SK-N-SH (cell line): ENCODE data around the gene FAM110A. TPM values are rescaled to one million over a fixed set of nuclear protein-coding genes. Genes with fewer than 3 reads are reported as not detected.

Source experiments
- CTCF ChIA-PET: fragments of 300-600, 350-600 bp; formaldehyde crosslinking; extraction: SDS; loops from one replicate; lab custom pipeline; 2021; lab: Yijun Ruan, JAX
- POLR2A ChIA-PET: fragments of 350-600 bp; sonication (Branson Sonifier 250); formaldehyde crosslinking; extraction: SDS; loops from one replicate; lab custom pipeline; 2020; ENCODE audit warnings: antibody characterized with exemption, inconsistent platforms; lab: Yijun Ruan, JAX
- DNase-seq: peaks from one replicate; pipeline ENCODE4 v3.0.0; 2012
- H2AFZ ChIP-seq: fragments of 200-600 bp; sonication (generic); 2 replicates; pipeline ENCODE4 v1.8.1; 2016; ENCODE audit warnings: antibody characterized with exemption, mild to moderate bottlenecking, low read depth
- H3F3A ChIP-seq: fragments of 200-600 bp; sonication (generic); replicated peaks from 2 replicates; pipeline ENCODE3; 2016; ENCODE audit warnings: antibody characterized with exemption, mild to moderate bottlenecking; ENCODE audit not compliant: insufficient read depth
- H3K27ac ChIP-seq, 2 experiments: fragments of 200-500 bp in 1 of 2; fragments of 200-600 bp in 1 of 2; sonication (Bioruptor generic) in 1 of 2; sonication (generic), shearing (Covaris generic) in 1 of 2; 2 replicates each; pipeline versions ENCODE4 v1.5.1 to v1.6.1; 2014 to 2016; ENCODE audit warnings: low read depth in 2 of 2, inconsistent platforms in 1 of 2, low read length in 1 of 2, mild to moderate bottlenecking in 1 of 2, mixed read lengths in 1 of 2
- H3K27me3 ChIP-seq: fragments of 200-600 bp; sonication (generic), shearing (Covaris generic); 2 replicates; pipeline ENCODE4 v1.6.1; 2016; ENCODE audit warnings: mixed run types; ENCODE audit not compliant: insufficient read depth
- H3K36me3 ChIP-seq, 2 experiments: fragments of 200-500 bp in 1 of 2; fragments of 200-600 bp in 1 of 2; sonication (Bioruptor generic) in 1 of 2; sonication (generic) in 1 of 2; replicated peaks in 1 of 2; 2 replicates each; pipeline versions ENCODE3 to v1.5.1; 2014 to 2016; ENCODE audit warnings: low read length in 1 of 2, mild to moderate bottlenecking in 1 of 2; ENCODE audit not compliant: insufficient read depth in 2 of 2, control insufficient read depth in 1 of 2
- H3K4me1 ChIP-seq, 2 experiments: fragments of 200-500 bp in 1 of 2; fragments of 200-600 bp in 1 of 2; sonication (Bioruptor generic) in 1 of 2; sonication (generic), shearing (Covaris generic) in 1 of 2; 2 replicates each; pipeline versions ENCODE4 v1.5.1 to v1.6.1; 2014 to 2016; ENCODE audit warnings: low read depth in 1 of 2, low read length in 1 of 2, mixed run types in 1 of 2; ENCODE audit not compliant: insufficient read depth in 2 of 2, control insufficient read depth in 1 of 2
- H3K4me2 ChIP-seq: fragments of 200-600 bp; sonication (generic), shearing (Covaris generic); 2 replicates; pipeline ENCODE4 v1.6.1; 2017; ENCODE audit warnings: mixed run types
- H3K4me3 ChIP-seq, 2 experiments: fragments of 200-500 bp in 1 of 2; fragments of 200-600 bp in 1 of 2; sonication (Bioruptor generic) in 1 of 2; sonication (generic), shearing (Covaris generic) in 1 of 2; 2 replicates each; pipeline versions ENCODE4 v1.5.1 to v1.8.1; 2014 to 2016; ENCODE audit warnings: low read depth in 2 of 2, inconsistent platforms in 1 of 2, low read length in 1 of 2, mild to moderate bottlenecking in 1 of 2, mixed read lengths in 1 of 2, moderate library complexity in 1 of 2
- H3K79me2 ChIP-seq: fragments of 200-600 bp; sonication (generic); 2 replicates; pipeline ENCODE4 v1.8.1; 2017; ENCODE audit warnings: mild to moderate bottlenecking; ENCODE audit not compliant: insufficient read depth
- H3K9ac ChIP-seq: fragments of 200-600 bp; sonication (generic); 2 replicates; pipeline ENCODE4 v1.6.1; 2017; ENCODE audit warnings: mixed run types
- H3K9me2 ChIP-seq: fragments of 200-600 bp; sonication (generic); 2 replicates; pipeline ENCODE4 v1.6.1; 2017; ENCODE audit warnings: mixed run types
- H3K9me3 ChIP-seq: fragments of 200-600 bp; sonication (generic); 2 replicates; pipeline ENCODE4 v1.6.1; 2017; ENCODE audit warnings: mixed run types, mild to moderate bottlenecking, moderate library complexity
- H4K20me1 ChIP-seq: fragments of 200-600 bp; sonication (generic); 2 replicates; pipeline ENCODE4 v1.6.1; 2017; ENCODE audit warnings: mild to moderate bottlenecking, mixed run types; ENCODE audit not compliant: insufficient read depth
- CTCF ChIP-seq: fragments of 200-600 bp; sonication (generic); IDR thresholded peaks from 2 replicates; pipeline ENCODE4 v1.6.1; 2017; ENCODE audit warnings: antibody characterized with exemption, mild to moderate bottlenecking, moderate library complexity
- EZH2phosphoT487 ChIP-seq: fragments of 200-600 bp; sonication (generic); IDR thresholded peaks from 2 replicates; pipeline ENCODE4 v1.6.1; 2017; ENCODE audit warnings: low read depth, mixed run types, mild to moderate bottlenecking, antibody characterized with exemption, moderate library complexity, borderline replicate concordance
- FOSL2 ChIP-seq: IDR thresholded peaks from 2 replicates; pipeline ENCODE4 v1.4.0; 2012; ENCODE audit warnings: low read depth, mild to moderate bottlenecking, moderate library complexity, borderline replicate concordance
- IRF3 ChIP-seq: fragments of 150-350 bp; IDR thresholded peaks from 2 replicates; pipeline ENCODE4 v1.6.1; 2016; ENCODE audit warnings: mild to moderate bottlenecking, low read depth, low read length
- JUND ChIP-seq: IDR thresholded peaks from 2 replicates; pipeline ENCODE4 v1.4.0; 2012
- NRF1 ChIP-seq: IDR thresholded peaks from 2 replicates; pipeline ENCODE4 v1.6.1; 2012; ENCODE audit warnings: low read depth, mild to moderate bottlenecking, low read length
- PBX3 ChIP-seq: IDR thresholded peaks from 2 replicates; pipeline ENCODE4; 2012
- RCOR1 ChIP-seq: fragments of 150-350 bp; IDR thresholded peaks from 2 replicates; pipeline ENCODE4 v1.6.1; 2017; ENCODE audit warnings: antibody characterized with exemption, low read length
- RFX5 ChIP-seq: IDR thresholded peaks from 2 replicates; pipeline ENCODE4 v1.6.1; 2012; ENCODE audit warnings: mild to moderate bottlenecking, improper control_type of control experiment, low read length
- RXRA ChIP-seq: IDR thresholded peaks from 2 replicates; pipeline ENCODE4 v1.4.0; 2012; ENCODE audit warnings: low read depth, mild to moderate bottlenecking, borderline replicate concordance
- TCF12 ChIP-seq: IDR thresholded peaks from 2 replicates; pipeline ENCODE4 v1.4.0; 2012
- TEAD4 ChIP-seq: IDR thresholded peaks from 2 replicates; pipeline ENCODE4 v1.4.0; 2012; ENCODE audit warnings: mild to moderate bottlenecking, borderline replicate concordance; ENCODE audit not compliant: insufficient read depth
- USF1 ChIP-seq: IDR thresholded peaks from 2 replicates; pipeline ENCODE4 v1.4.0; 2012; ENCODE audit warnings: low read depth, borderline replicate concordance
- YY1 ChIP-seq: IDR thresholded peaks from 2 replicates; pipeline ENCODE4 v1.4.0; 2012; ENCODE audit warnings: low read depth, mild to moderate bottlenecking
- WGBS: methylation state at CpG from one replicate; pipeline ENCODE4 v1.1.6; 2017; ENCODE audit warnings: low lambda C conversion rate; 5-methylcytosine and 5-hydroxymethylcytosine counted together
- polyA plus RNA-seq, 3 experiments: library from polyadenylated mRNA; depleted of rRNA; stranded (reverse); fragments of >200 nt; gene quantifications; 2 replicates each; pipeline ENCODE4 v1.2.3, GENCODE V29; 2012

Gene FAM110A
- polyA plus RNA-seq, 1 of the 3 experiments (the other 2 are of a cell fraction): 3.8 TPM

GRCh38 chr20:821731-822065 is 11.8 kb upstream of the FAM110A start:
- Histone ChIP-seq H3K9ac (no peak overlapping the region), H4K20me1 (no peaks in the 10 kb centered on the region), H3K9me2 (no peaks in the 10 kb centered on the region), H3F3A (no peaks in the 10 kb centered on the region), H3K4me3 (no peak overlapping the region), H3K79me2 (no peaks in the 10 kb centered on the region), H3K36me3 (no peaks in the 10 kb centered on the region), H3K9me3 (no peaks in the 10 kb centered on the region), H3K27me3 (no peaks in the 10 kb centered on the region), H3K4me1 (no peaks in the 10 kb centered on the region), H3K27ac (no peak overlapping the region), H3K4me2 (no peak overlapping the region), H2AFZ (no peak overlapping the region)
- TF ChIP-seq EZH2phosphoT487 (no peak), TEAD4 (no peak), RFX5 (no peak), YY1 (no peak), PBX3 (no peak)
- ChIA-PET POLR2A (no interaction called here), CTCF (interaction anchor here (1.1 to 1.5 kb wide), 3 partner anchors 133 to 287 kb away, joined by 3 to 5 read pairs (median 5); no protein-coding TSS in a partner anchor)
- 69% methylated on average over 3 of the region's 3 CpGs for WGBS
- DNase-seq: no peak

- Histone ChIP-seq H3K27me3 (no peaks in the 10 kb centered on the region), H3K9me3 (no peaks in the 10 kb centered on the region), H2AFZ (no peak overlapping the region), H4K20me1 (no peaks in the 10 kb centered on the region), H3K9me2 (no peaks in the 10 kb centered on the region), H3F3A (no peaks in the 10 kb centered on the region), H3K4me3 (no peak overlapping the region), H3K79me2 (no peaks in the 10 kb centered on the region), H3K4me1 (no peaks in the 10 kb centered on the region), H3K27ac (no peak overlapping the region), H3K36me3 (no peaks in the 10 kb centered on the region), H3K4me2 (no peak overlapping the region), H3K9ac (no peak overlapping the region)
- POLR2A ChIA-PET: no interaction called here
- CTCF ChIA-PET: interaction anchor here (0.6 to 1.5 kb wide), 3 partner anchors 132 to 398 kb away, joined by 3 to 5 read pairs (median 3); no protein-coding TSS in a partner anchor
- TF ChIP-seq RXRA: no peak
- TF ChIP-seq RFX5: no peak
- no peak for TF ChIP-seq USF1
- TF ChIP-seq IRF3: no peak
- no peak for TF ChIP-seq JUND
- TF ChIP-seq RCOR1: no peak
- no peak for TF ChIP-seq FOSL2
- TF ChIP-seq TEAD4: no peak
- TF ChIP-seq CTCF: no peak
- TF ChIP-seq NRF1: no peak
- no peak for TF ChIP-seq TCF12
- DNase-seq: no peak
- WGBS: 78% methylated on average over 5 of the region's 12 CpGs
Observed at GRCh38 chr20:822651-823573, 10.6 kb upstream of the FAM110A start.
